ENCODE measurements around the gene DENND1B.
"Not testable (repeated sequence)": the region's sequence is repeated elsewhere in the genome, so short reads cannot be mapped to it uniquely, and the experiment has no call there.

DENND1B gene

GRCh38 chr1:197599789-197600188, 175.5 kb downstream of the DENND1B start:
- CTCF ChIA-PET: no interaction called here
- POLR2A ChIA-PET (ENCODE audit: low non-redundant PET): no interaction called here

GRCh38 chr1:197598935-197599334, 176.3 kb downstream of the DENND1B start:
- ChIA-PET POLR2A (ENCODE audit: low non-redundant PET) (no interaction called here), CTCF (no interaction called here)
- no peak for DNase-seq (ENCODE audit: low spot score)
- TF ChIP-seq, protein P1, sequence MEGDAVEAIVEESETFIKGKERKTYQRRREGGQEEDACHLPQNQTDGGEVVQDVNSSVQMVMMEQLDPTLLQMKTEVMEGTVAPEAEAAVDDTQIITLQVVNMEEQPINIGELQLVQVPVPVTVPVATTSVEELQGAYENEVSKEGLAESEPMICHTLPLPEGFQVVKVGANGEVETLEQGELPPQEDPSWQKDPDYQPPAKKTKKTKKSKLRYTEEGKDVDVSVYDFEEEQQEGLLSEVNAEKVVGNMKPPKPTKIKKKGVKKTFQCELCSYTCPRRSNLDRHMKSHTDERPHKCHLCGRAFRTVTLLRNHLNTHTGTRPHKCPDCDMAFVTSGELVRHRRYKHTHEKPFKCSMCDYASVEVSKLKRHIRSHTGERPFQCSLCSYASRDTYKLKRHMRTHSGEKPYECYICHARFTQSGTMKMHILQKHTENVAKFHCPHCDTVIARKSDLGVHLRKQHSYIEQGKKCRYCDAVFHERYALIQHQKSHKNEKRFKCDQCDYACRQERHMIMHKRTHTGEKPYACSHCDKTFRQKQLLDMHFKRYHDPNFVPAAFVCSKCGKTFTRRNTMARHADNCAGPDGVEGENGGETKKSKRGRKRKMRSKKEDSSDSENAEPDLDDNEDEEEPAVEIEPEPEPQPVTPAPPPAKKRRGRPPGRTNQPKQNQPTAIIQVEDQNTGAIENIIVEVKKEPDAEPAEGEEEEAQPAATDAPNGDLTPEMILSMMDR (conservative IDR thresholded peaks at IDR 0.05; ENCODE audit: low read depth): no peak
- H3K27ac ChIP-seq: no peak overlapping the region

More at GRCh38 chr1:197599789-197600188, 175.5 kb downstream of the DENND1B start:
- H3K27ac ChIP-seq: no peak overlapping the region
- TF ChIP-seq, protein P1 (conservative IDR thresholded peaks at IDR 0.05; ENCODE audit: low read depth): no peak
- no peak for DNase-seq (ENCODE audit: low spot score)

DNA sequence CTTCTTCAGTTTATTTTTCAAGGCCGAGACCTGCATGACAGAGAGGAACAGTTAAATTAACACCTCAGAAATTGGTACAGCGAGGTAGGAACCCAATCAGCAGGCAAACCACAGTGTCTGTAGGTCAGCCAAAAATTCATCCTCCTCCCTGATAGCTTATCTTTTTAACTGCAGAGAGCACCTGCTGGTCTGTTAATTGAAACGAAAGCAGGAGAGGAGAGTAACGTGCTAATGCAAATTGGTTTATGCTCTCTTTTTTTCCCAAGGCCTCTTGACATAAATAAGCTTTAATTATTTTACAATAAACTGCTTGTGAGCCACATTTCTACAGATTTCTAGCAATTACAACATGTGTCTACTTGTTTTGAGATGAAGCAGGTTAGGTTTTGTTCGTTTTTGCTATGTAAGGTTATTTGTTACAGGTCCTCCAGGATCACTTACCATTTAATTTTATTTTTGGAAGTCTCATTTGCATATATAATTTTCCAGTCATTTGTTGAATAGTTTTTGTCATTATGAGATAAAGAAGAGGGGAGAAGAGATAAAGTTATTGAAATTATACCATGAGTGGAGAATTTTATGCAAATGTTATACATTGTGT, 179.9 kb downstream of the DENND1B start:
- CTCF ChIA-PET: interaction anchor here (0.5 kb wide), 1 partner anchor 338 kb away, joined by 5 read pairs; no protein-coding TSS in a partner anchor
- no peak for DNase-seq (ENCODE audit: low spot score)
- POLR2A ChIA-PET (ENCODE audit: low non-redundant PET): no interaction called here
- TF ChIP-seq, protein P1 (conservative IDR thresholded peaks at IDR 0.05; ENCODE audit: low read depth): no peak
- no peak overlapping the region for H3K27ac ChIP-seq

DNA sequence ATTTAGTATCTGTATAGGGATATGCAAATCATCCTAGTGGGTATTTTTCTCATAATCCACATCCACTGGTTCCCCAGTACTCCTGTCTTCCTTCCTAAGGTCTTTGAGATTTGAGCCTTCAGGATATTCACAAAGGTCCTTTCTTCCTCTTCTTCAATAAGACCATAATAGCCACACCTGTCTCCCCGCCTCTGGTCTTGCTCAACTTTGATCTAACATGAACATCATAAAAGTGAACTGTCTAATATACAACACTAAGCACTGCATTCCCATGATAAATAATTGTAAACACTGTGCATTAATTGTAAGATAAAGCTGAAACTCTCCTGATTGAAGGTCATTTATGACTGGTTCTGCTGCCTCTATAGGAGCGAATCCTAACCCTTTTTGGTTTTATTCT, 184.6 kb downstream of the DENND1B start:
- no peak for DNase-seq (ENCODE audit: low spot score)
- TF ChIP-seq, protein P1 (conservative IDR thresholded peaks at IDR 0.05; ENCODE audit: low read depth): no peak
- POLR2A ChIA-PET (ENCODE audit: low non-redundant PET): no interaction called here
- CTCF ChIA-PET: interaction anchor here (0.7 to 0.9 kb wide), 3 partner anchors 28 to 305 kb away, joined by 3 read pairs; no protein-coding TSS in a partner anchor
- no peak overlapping the region for H3K27ac ChIP-seq

GRCh38 chr1:197585809-197586208, 189.5 kb downstream of the DENND1B start:
- CTCF ChIA-PET: interaction anchor here (0.7 kb wide), 1 partner anchor 314 kb away, joined by 4 read pairs; no protein-coding TSS in a partner anchor
- TF ChIP-seq, protein P1 (conservative IDR thresholded peaks at IDR 0.05; ENCODE audit: low read depth): no peak
- H3K27ac ChIP-seq: no peak overlapping the region
- DNase-seq (ENCODE audit: low spot score): no peak
- POLR2A ChIA-PET (ENCODE audit: low non-redundant PET): no interaction called here

DNA sequence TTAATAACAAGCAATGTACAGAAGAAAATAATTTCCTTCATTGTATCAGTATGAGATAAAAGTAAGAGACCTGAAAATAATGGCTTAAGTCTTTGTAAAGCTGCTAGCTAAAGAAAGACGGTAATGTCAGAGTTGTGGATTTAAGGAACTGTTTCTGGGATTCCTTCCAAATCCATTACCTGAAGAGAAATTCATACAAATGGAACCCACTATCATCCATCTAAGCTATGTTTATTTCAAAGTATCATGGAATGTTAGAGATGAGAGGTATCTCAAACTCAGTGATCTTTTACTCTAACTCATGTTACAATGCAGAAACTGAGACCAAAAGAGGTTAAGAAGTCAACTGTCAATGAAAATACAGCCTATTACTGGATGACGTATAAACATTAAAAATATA, 197.7 kb downstream of the DENND1B start:
- POLR2A ChIA-PET (ENCODE audit: low non-redundant PET): no interaction called here
- TF ChIP-seq, protein P1 (conservative IDR thresholded peaks at IDR 0.05; ENCODE audit: low read depth): no peak
- DNase-seq (ENCODE audit: low spot score): no peak
- CTCF ChIA-PET: interaction anchor here (0.6 to 1.0 kb wide), 3 partner anchors 9 to 173 kb away, joined by 3 to 5 read pairs (median 3); no protein-coding TSS in a partner anchor
- H3K27ac ChIP-seq: no peak overlapping the region

DNA sequence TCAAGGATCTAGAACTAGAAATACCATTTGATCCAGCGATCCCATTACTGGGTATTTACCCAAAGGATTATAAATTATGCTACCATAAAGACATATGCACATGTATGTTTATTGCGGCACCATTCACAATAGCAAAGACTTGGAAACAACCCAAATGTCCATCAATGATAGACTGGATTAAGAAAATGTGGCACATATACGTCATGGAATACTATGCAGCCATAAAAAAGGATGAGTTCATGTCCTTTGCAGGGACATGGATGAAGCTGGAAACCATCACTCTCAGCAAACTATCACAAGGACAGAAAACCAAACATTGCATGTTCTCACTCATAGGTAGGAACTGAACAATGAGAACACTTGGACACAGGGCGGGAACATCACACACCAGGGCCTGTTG, 199.7 kb downstream of the DENND1B start:
- CTCF ChIA-PET: not testable (repeated sequence)

More for the DNA sequence above, 199.7 kb downstream of the DENND1B start:
- DNase-seq (ENCODE audit: low spot score); POLR2A ChIA-PET (ENCODE audit: low non-redundant PET); H3K27ac ChIP-seq: not testable (repeated sequence)

All from RWPE1 (cell line).